HepG2 (cell line): ENCODE measurements around the gene PAFAH1B2. TPM values are rescaled to one million over a fixed set of nuclear protein-coding genes. Genes with fewer than 3 reads are reported as not detected.

ENCODE experiments used
- ARID5B ChIP-seq: IDR thresholded peaks from 2 replicates; pipeline ENCODE4 v1.4.0; 2020; ENCODE audit warnings: mild to moderate bottlenecking, missing genetic modification reagents
- BCL6 ChIP-seq: IDR thresholded peaks from 2 replicates; pipeline ENCODE4 v1.6.1; 2016; ENCODE audit warnings: missing genetic modification reagents, missing compliant biosample characterization
- BHLHE40 ChIP-seq: IDR thresholded peaks from 2 replicates; pipeline ENCODE4 v1.6.1; 2011; ENCODE audit warnings: low read length, improper control_type of control experiment
- CREBL2 ChIP-seq: sonication (generic); formaldehyde crosslinking; IDR thresholded peaks from 2 replicates; pipeline ENCODE4 v1.8.1; 2023; ENCODE audit warnings: missing genetic modification reagents, mild to moderate bottlenecking, borderline replicate concordance
- HOXA5 ChIP-seq: sonication (generic); formaldehyde crosslinking; IDR thresholded peaks from 2 replicates; pipeline ENCODE4 v1.4.0; 2020; ENCODE audit warnings: missing genetic modification reagents
- JUND ChIP-seq: sonication (generic); formaldehyde crosslinking; IDR thresholded peaks from 2 replicates; pipeline ENCODE4 v1.8.0; 2022; ENCODE audit warnings: mild to moderate bottlenecking, missing genetic modification reagents
- MAZ ChIP-seq, 2 experiments: sonication (generic) in 1 of 2; formaldehyde crosslinking in 1 of 2; IDR thresholded peaks; 2 replicates each; pipeline versions ENCODE4 v1.5.0 to v1.6.1; 2012 to 2020; ENCODE audit warnings: low read depth in 2 of 2, mild to moderate bottlenecking in 2 of 2, borderline replicate concordance in 1 of 2, improper control_type of control experiment in 1 of 2, low read length in 1 of 2, missing genetic modification reagents in 1 of 2, moderate library complexity in 1 of 2
- MTF2 ChIP-seq: sonication (generic); formaldehyde crosslinking; IDR thresholded peaks from 2 replicates; pipeline ENCODE4 v1.5.0; 2020; ENCODE audit warnings: missing genetic modification reagents, borderline replicate concordance
- NONO ChIP-seq, 2 experiments: fragments of 450-650 bp in 1 of 2; sonication (generic) in 1 of 2; formaldehyde crosslinking in 1 of 2; IDR thresholded peaks in 1 of 2; conservative IDR thresholded peaks in 1 of 2; 2 replicates each; pipeline versions ENCODE4 v1.6.1 to v1.8.0; 2017 to 2022; ENCODE audit warnings: mild to moderate bottlenecking in 1 of 2, missing genetic modification reagents in 1 of 2, moderate library complexity in 1 of 2
- NRL ChIP-seq: sonication (generic); formaldehyde crosslinking; IDR thresholded peaks from 2 replicates; pipeline ENCODE4 v1.5.0; 2020; ENCODE audit warnings: missing genetic modification reagents, mild to moderate bottlenecking, moderate library complexity, borderline replicate concordance
- PHF20 ChIP-seq: sonication (generic); formaldehyde crosslinking; IDR thresholded peaks from 2 replicates; pipeline ENCODE4 v1.5.0; 2020; ENCODE audit warnings: mild to moderate bottlenecking, missing genetic modification reagents
- PRDM15 ChIP-seq: sonication (generic); formaldehyde crosslinking; IDR thresholded peaks from 2 replicates; pipeline ENCODE4 v1.4.0; 2020; ENCODE audit warnings: missing genetic modification reagents
- RFXANK ChIP-seq: IDR thresholded peaks from 2 replicates; pipeline ENCODE4 v1.6.1; 2016
- U2AF2 ChIP-seq: fragments of 200-400 bp; formaldehyde crosslinking; IDR thresholded peaks from 2 replicates; pipeline ENCODE4 v1.6.1; 2017; ENCODE audit warnings: low read depth, mild to moderate bottlenecking, low read length
- ZEB1 ChIP-seq: IDR thresholded peaks from 2 replicates; pipeline ENCODE4 v1.6.1; 2012; ENCODE audit warnings: mild to moderate bottlenecking, low read depth, inconsistent platforms; ENCODE audit not compliant: insufficient replicate concordance
- ZNF12 ChIP-seq: sonication (generic); formaldehyde crosslinking; IDR thresholded peaks from 2 replicates; pipeline ENCODE4 v1.5.0; 2020; ENCODE audit warnings: missing genetic modification reagents
- ZNF333 ChIP-seq: sonication (generic); formaldehyde crosslinking; IDR thresholded peaks from 2 replicates; pipeline ENCODE4 v1.4.0; 2020; ENCODE audit warnings: mild to moderate bottlenecking, missing genetic modification reagents, borderline replicate concordance
- ZNF572 ChIP-seq: sonication (generic); formaldehyde crosslinking; IDR thresholded peaks from 2 replicates; pipeline ENCODE4 v1.5.1; 2020; ENCODE audit warnings: mild to moderate bottlenecking, missing genetic modification reagents
- ZNF672 ChIP-seq: sonication (generic); formaldehyde crosslinking; IDR thresholded peaks from 2 replicates; pipeline ENCODE4 v1.8.1; 2022; ENCODE audit warnings: missing genetic modification reagents
- ZNF720 ChIP-seq: sonication (generic); formaldehyde crosslinking; IDR thresholded peaks from 2 replicates; pipeline ENCODE4 v1.4.0; 2020; ENCODE audit warnings: missing genetic modification reagents
- ZNF777 ChIP-seq: sonication (generic); formaldehyde crosslinking; IDR thresholded peaks from 2 replicates; pipeline ENCODE4 v1.4.0; 2020; ENCODE audit warnings: missing genetic modification reagents
- ZNF790 ChIP-seq: sonication (generic); formaldehyde crosslinking; IDR thresholded peaks from 2 replicates; pipeline ENCODE4 v1.8.0; 2022; ENCODE audit warnings: missing genetic modification reagents, mild to moderate bottlenecking, borderline replicate concordance
- polyA plus RNA-seq, 8 experiments: library from polyadenylated mRNA; depleted of rRNA in 3 of 8; stranded (reverse) in 7 of 8; unstranded in 1 of 8; fragments of >200 nt; fragmentation: Illumina TruSeq in 4 of 8; extraction: Trizol in 4 of 8; gene quantifications; 2 replicates each; pipeline versions ENCODE4 v1.2.1 to v1.2.3, GENCODE V29; 2011 to 2016; ENCODE audit warnings: low read depth in 4 of 8, missing spikeins in 1 of 8, mixed read lengths in 1 of 8; ENCODE audit not compliant: insufficient read depth in 1 of 8
- total RNA-seq, 5 experiments: library from RNA; depleted of rRNA; stranded (reverse); fragments of >200 nt; fragmentation: Illumina TruSeq; extraction: Trizol; gene quantifications; 2 replicates each; pipeline ENCODE4 v1.2.3, GENCODE V29; 2016; ENCODE audit warnings: low read depth in 1 of 5
- TF ChIP-seq, protein P1 (sequence below): IDR thresholded peaks from 2 replicates; pipeline ENCODE4 v1.6.1; 2012; ENCODE audit warnings: inconsistent platforms

Gene PAFAH1B2
- total and polyA plus RNA-seq, 2 of the 13 experiments (the other 11 are each of a cell fraction or from before 2014, with no cell fraction given): 28.8 to 104 TPM

GRCh38 chr11:117096201-117096991, 47.7 kb upstream of the PAFAH1B2 start (continued):
- TF ChIP-seq ZNF572 (CRISPR knock-in tag) (no peak), ZNF672 (CRISPR knock-in tag) (no peak), BHLHE40 (no peak), HOXA5 (CRISPR knock-in tag) (no peak), MTF2 (CRISPR knock-in tag) (no peak), CREBL2 (CRISPR knock-in tag) (no peak), ZEB1 (no peak), PRDM15 (CRISPR knock-in tag) (no peak), BCL6 (CRISPR knock-in tag) (peak; percentile 30), NONO (IDR thresholded peaks at IDR 0.05) (no peak), NONO (CRISPR knock-in tag; conservative IDR thresholded peaks at IDR 0.05) (no peak), ZNF790 (no peak), RFXANK (CRISPR knock-in tag) (0 out of 2 replicates have a peak, but pooled peaks have one; percentile 19), U2AF2 (no peak), MAZ (IDR thresholded peaks at IDR 0.05; ENCODE audit: borderline replicate concordance, low read depth, low read length) (no peak), MAZ (CRISPR knock-in tag; IDR thresholded peaks at IDR 0.05; ENCODE audit: low read depth) (no peak), NRL (CRISPR knock-in tag) (no peak), ZNF720 (CRISPR knock-in tag) (no peak), JUND (CRISPR knock-in tag) (no peak), PHF20 (CRISPR knock-in tag) (no peak), ZNF333 (CRISPR knock-in tag) (no peak), ARID5B (CRISPR knock-in tag) (peak; percentile 73), ZNF777 (no peak), ZNF12 (CRISPR knock-in tag) (no peak)
- TF ChIP-seq, protein P1, sequence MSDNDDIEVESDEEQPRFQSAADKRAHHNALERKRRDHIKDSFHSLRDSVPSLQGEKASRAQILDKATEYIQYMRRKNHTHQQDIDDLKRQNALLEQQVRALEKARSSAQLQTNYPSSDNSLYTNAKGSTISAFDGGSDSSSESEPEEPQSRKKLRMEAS: peak; percentile 47; the same call in 1 of the 2 replicates
